ENCODE data around the gene NCKAP5.

NCKAP5 gene

DNA sequence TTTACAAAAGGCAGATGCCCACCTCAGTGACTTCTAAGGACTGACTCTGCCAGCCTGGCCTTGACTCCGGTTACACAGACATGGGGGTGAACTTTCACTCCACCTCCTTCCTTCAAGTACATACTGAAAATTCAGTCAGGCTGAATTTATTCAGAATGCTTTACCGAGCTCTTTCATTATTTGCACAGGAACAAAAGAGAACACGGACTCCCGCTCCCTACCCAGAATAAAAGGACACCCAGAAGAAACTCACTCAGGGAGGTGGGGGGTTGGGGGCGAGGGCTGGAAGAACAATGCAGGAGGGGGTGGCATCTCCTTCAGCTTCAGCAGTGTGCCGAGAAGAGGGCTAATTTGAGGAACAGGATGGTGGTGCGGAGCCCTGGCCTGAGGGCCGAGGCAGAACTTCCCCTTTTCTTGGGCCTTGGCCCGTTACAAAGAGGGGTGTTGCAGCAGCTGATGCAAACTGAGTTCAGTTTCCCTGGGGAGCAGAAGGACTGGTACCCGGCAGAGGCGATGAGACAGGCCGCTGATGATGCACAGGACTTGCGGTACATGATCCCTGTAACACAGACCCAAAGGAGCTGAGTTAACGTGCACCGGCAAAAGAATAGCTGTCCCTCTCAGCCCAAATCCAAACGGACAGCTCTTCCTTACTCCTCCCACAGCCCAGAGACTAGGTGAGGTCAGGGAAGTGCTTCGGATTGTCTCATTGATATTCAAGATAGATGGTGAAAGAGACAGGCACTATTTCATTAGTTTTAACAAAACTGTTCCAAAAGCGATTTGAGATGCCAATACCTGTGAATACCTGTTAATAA, 922.3 kb downstream of the NCKAP5 start:
- DNase-seq = no peak

DNA sequence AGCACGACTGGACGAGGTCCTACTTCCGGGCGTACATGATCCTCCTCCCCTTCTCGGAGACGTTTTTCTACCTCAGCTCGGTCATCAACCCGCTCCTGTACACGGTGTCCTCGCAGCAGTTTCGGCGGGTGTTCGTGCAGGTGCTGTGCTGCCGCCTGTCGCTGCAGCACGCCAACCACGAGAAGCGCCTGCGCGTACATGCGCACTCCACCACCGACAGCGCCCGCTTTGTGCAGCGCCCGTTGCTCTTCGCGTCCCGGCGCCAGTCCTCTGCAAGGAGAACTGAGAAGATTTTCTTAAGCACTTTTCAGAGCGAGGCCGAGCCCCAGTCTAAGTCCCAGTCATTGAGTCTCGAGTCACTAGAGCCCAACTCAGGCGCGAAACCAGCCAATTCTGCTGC, 923.1 kb downstream of the NCKAP5 start:
- DNase-seq = no peak

DNA sequence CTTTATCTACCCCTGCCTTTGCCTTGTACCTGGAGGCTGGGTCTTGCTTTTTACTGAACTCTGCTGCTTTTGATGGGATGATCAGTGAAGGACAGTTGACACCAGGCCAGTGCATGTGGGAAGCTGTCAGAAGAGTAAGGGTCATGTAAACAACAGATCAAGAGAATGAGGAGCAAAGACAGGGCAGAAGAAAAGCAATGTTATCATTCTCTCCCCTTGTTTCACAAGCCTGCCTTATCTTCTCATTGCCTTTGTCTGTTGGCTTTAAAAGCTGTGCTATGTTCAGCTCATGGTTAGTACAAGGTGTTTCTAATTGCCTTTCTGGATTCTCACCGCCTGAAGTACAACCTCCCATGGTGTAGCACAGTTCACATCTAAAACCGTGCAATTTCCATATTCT, 925.8 kb downstream of the NCKAP5 start:
- no peak for DNase-seq

DNA sequence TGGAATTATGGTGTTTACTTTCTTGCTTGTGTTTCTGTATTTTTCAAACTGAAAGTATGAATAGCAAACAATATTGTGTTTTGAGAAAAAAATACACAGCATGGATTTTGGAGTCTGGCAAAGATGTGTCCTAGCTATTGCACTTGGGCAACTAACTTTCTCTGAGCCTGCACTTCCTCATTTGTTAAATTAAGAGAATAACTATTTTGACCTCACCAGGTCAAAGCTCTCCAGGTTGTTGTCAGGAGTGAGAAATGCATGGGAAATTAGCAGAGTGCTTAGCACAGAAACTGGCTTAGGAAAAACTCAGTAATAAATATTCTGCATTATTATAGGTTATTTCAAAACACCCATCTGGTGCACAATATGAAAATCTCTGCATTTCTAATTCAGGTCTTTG, 926.4 kb downstream of the NCKAP5 start:
- no peak for DNase-seq

DNA sequence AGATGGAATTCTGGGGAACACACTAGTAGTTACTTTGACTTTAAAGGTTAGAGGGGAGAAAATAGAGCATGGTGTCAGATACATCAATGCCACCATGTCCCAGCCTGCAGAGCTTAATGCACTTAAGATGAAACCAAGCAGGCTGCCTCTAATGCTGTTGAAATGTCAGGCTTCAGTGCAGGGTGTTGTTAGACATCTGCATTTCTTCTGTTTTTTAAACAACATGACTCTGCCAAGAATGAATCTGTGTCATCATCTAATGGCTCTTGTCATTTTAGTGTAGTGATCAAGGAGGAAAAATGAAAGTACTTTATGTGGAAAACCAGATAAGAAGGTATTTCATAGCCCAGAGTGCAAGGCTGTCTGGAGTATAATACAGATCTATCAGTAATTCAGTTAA, 928.1 kb downstream of the NCKAP5 start:
- no peak for DNase-seq

DNA sequence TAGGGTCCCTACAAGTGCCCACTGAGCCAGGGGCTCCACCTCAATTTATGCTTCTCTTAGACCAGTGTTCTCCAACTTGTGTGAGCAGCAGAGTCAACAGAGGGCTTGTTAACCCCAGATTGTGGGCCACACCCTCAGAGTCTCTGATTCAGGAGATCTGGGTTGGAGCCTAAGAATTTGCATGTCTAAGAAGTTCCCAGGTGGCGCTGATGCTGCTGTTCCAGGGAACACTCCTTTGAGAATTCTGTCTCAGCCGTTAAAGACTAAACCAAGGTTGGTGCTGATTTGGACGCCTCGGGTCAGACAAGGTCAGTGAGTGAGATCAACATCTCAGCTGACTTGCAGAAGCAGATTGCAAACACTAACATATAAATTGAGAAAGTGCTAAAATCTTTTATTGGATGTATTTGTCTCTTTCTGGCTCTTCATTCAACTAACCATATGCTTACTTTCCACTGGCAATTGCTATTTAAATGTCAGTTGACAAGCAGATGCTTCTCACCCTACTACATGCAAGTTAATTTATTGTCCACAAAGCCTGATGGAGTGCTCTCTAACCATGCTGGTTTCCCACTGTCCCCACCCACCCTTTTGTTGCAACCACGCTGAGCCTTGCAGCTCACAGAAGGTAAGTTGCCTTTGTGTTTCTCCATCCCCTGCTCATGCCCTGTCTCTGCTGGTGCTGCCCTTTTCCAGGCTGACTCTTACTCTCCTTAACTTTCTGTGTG, 929.8 kb downstream of the NCKAP5 start:
- DNase-seq = no peak

DNA sequence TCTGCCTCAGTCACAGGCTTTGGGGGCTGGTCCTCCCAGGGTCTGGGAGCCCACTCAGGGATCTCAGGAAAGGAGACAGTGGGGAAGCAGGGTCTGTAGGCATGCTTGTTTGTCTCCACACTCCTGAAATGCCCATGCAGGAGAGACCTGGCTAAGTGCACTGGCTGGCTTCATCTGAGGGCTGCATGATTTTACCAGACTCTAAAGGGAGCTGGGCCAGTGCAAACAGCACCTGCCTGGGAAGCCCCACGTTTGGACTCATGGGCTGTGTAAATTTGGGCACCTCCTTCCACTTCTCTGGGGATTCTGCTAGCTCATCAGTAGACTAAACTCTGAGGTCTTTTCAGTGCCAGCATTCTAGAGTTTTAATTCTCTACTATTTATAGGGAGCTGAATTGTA, 931.9 kb downstream of the NCKAP5 start:
- no peak for DNase-seq

DNA sequence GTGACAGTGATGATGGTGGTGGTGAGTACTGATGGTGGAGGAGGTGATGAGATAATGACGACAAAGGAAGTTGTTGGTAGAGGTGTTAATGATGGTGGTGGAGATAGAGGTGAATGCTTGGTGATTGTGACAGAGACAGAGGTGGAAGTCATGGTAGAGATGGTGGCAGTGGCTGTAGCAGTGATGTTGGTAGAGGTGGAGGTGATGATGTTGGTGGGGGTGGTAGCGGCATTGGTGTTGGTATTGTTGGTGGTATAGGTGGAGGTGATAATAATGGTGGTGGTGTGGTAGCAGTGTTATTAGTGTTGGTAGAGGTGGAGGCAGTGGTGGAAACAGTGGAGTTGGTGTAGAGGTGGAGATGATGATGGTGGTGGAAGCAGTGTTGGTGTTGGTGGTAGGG, 934.6 kb downstream of the NCKAP5 start:
- no peak for DNase-seq

DNA sequence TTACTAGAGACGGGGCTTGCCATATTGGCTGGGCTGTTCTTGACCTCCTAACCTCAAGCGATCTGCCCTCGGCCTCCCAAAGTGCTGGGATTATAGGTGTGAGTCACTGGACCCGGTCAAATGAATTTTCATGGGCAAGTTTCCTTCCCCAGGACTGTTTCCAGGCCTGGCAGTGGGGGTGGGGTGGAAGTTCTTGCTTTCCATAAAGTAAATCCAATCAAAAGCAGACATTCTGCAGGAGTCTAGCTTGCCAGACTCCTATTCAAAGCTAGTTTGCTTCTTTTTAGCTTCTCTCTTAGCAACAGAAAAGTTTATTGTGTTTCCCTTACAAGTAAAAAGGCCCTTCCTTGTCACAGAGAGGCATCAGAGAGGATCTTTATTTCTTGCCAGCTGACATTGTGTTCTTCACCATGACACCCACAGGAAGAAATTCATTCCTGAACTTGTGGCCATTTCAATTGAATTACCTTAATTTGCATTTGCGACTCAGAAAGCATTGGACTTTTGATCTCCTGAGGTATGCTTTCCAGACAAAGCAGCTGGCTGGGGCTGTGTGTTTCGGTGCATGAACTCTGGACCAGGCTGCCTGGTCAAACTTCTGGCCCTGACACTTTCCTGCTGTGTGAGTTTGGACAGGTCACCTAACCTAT, 936.1 kb downstream of the NCKAP5 start:
- no peak for DNase-seq

DNA sequence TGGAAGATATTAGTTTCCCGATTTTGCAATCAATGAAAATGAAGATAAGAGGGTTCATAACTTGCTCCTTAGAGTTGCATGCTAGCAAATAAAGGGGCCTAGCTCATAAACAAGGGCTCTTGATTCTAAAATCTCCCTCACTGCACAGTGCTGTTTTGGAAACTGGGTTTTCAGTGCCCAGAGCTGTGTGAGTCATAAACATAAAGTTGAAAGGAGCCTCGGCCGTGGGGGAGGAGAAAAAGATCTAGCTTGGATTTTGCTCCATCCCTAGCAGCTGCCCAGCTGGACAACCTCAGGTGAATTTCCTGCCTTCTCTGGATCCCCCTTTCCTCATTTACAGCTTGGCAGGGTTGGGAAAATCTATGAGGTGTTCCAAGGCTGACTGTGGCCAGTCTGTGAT, 940.7 kb downstream of the NCKAP5 start:
- DNase-seq = no peak

DNA sequence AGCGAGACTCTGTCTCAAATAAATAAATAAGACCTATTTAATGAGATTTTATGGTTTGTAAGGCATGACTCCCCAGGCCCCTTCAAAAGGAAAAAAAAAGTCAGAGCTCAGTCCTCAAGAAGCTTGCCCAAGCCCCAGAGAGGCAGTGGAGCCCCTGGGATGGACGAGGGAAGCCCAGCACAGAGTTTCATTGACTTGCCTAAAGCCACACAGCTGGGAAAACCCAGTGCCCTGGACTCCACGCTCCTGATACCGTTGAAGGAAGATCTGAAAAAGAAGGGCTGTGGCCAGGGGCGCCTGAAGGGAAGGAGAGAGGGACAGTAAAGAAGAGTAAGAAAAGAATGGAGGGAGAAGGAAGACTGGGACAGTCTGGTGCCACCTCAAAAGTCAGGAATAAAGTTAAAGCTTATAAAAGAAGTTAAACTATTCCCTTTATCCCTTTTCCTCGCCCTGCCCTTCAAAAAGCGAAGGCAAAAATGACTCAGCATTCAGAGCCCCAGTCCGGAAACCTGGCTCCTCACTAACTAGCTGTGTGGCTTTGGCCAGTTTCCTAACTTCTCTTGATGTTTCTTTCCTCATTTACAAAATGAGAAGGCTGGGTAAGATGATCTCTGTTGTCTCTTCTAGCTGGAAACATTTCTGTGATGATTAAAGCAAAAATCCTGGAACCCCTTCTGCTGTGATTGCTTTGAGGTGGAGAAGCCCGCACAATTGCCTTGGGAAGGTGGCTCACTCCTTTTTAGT, 945.0 kb downstream of the NCKAP5 start:
- no peak for DNase-seq
